K562 (cell line): ENCODE measurements around the gene NDOR1. TPM values are rescaled to one million over a fixed set of nuclear protein-coding genes. Genes with fewer than 3 reads are reported as not detected.

Experiments
- ATAC-seq: fragments of 200-7000 bp; cut with Tn5 transposase; 3 replicates; pipeline ENCODE4 v1.9.1; 2020; ENCODE audit warnings: moderate library complexity
- BruUV-seq: library from RNA; stranded (reverse); fragments of 400-500 nt; replicated peaks from 2 replicates; lab custom pipeline; 2021; lab: Mats Ljungman, UMichigan
- CTCF ChIA-PET: fragments of 300-600 bp; formaldehyde crosslinking; extraction: SDS; loops from one replicate; lab custom pipeline; 2021; ENCODE audit warnings: low intra/inter-chr PET ratio; lab: Yijun Ruan, JAX
- POLR2A ChIA-PET: fragments of 300-600, 350-650 bp; sonication (Branson Sonifier 250); formaldehyde crosslinking; extraction: SDS; loops from one replicate; lab custom pipeline; 2021; ENCODE audit warnings: antibody characterized with exemption, inconsistent platforms; lab: Yijun Ruan, JAX
- DNase-seq, 4 experiments: peaks; one replicate each; pipeline versions ENCODE4 v3.0.0 to v3.0.0-alpha.2; 2011 to 2018; ENCODE audit warnings: low spot score in 3 of 4, mixed read lengths in 3 of 4; ENCODE audit errors: extremely low read depth in 1 of 4
- FAIRE-seq: peaks from 2 replicates; lab custom pipeline; 2011; peaks lifted over from hg19 to GRCh38; lab: Jason Lieb, UNC
- H2AFZ ChIP-seq: 2 replicates; pipeline ENCODE4 v1.6.0; 2011; ENCODE audit warnings: low read depth, low read length, control low read depth, inconsistent platforms
- H3K27ac ChIP-seq: fragments of 200-600 bp; 3 replicates; pipeline ENCODE4 v1.8.0; 2011; ENCODE audit warnings: low read depth, mild to moderate bottlenecking, control low read depth, inconsistent platforms, low read length, moderate library complexity, mixed read lengths; ENCODE audit errors: extremely low read depth
- H3K27me3 ChIP-seq, 2 experiments: fragments of 300-600 bp in 1 of 2; 2 replicates in 1 of 2; 3 replicates in 1 of 2; pipeline versions ENCODE4 v1.6.0 to v1.8.0; 2011; ENCODE audit warnings: inconsistent platforms in 2 of 2, low read length in 2 of 2, mild to moderate bottlenecking in 1 of 2, mixed read lengths in 1 of 2, moderate library complexity in 1 of 2; ENCODE audit not compliant: control insufficient read depth in 2 of 2, insufficient read depth in 2 of 2
- H3K36me3 ChIP-seq: fragments of 300-600 bp; 3 replicates; pipeline ENCODE4 v1.8.0; 2011; ENCODE audit warnings: mild to moderate bottlenecking, low read length, inconsistent platforms; ENCODE audit not compliant: control insufficient read depth, insufficient read depth
- H3K4me1 ChIP-seq, 2 experiments: fragments of 200-600 bp in 1 of 2; replicated peaks in 1 of 2; 2 replicates in 1 of 2; 3 replicates in 1 of 2; pipeline versions ENCODE4 v1.5.1 to v1.8.0; 2011; ENCODE audit warnings: inconsistent platforms in 2 of 2, low read length in 2 of 2, mild to moderate bottlenecking in 1 of 2, mixed read lengths in 1 of 2, moderate library complexity in 1 of 2; ENCODE audit not compliant: control insufficient read depth in 2 of 2, insufficient read depth in 2 of 2
- H3K4me2 ChIP-seq: 2 replicates; pipeline ENCODE4 v1.6.1; 2011; ENCODE audit warnings: low read length, control low read depth, inconsistent platforms, mixed read lengths; ENCODE audit not compliant: insufficient read depth
- H3K4me3 ChIP-seq: fragments of 200-600 bp; sonication (generic), shearing (Covaris generic); 2 replicates; pipeline ENCODE4 v1.5.1; 2016; ENCODE audit warnings: control low read depth, inconsistent platforms
- H3K79me2 ChIP-seq: fragments of 200-600 bp; 3 replicates; pipeline ENCODE4 v1.8.0; 2011; ENCODE audit warnings: low read length, inconsistent platforms; ENCODE audit not compliant: control insufficient read depth, insufficient read depth
- H3K9ac ChIP-seq, 2 experiments: 2 replicates each; pipeline versions ENCODE4 v1.6.0 to v1.6.1; 2011; ENCODE audit warnings: low read depth in 2 of 2, low read length in 2 of 2, control low read depth in 1 of 2, inconsistent platforms in 1 of 2, mild to moderate bottlenecking in 1 of 2, mixed read lengths in 1 of 2; ENCODE audit not compliant: insufficient read depth in 1 of 2
- H3K9me1 ChIP-seq: one replicate; pipeline ENCODE4 v1.6.0; 2011; ENCODE audit warnings: inconsistent platforms, mild to moderate bottlenecking, low read length, moderate library complexity; ENCODE audit not compliant: control insufficient read depth, insufficient read depth
- H3K9me3 ChIP-seq: replicated peaks from 2 replicates; pipeline ENCODE4 v1.5.1; 2011; ENCODE audit warnings: low read depth, low read length, inconsistent platforms; ENCODE audit not compliant: control insufficient read depth, insufficient read depth
- H4K20me1 ChIP-seq: replicated peaks from 2 replicates; pipeline ENCODE4 v1.6.1; 2011; ENCODE audit warnings: low read length, inconsistent platforms, mixed read lengths; ENCODE audit not compliant: control insufficient read depth, insufficient read depth
- GABPB2 ChIP-seq: fragments of 250-450 bp; sonication (Bioruptor Pico); conservative IDR thresholded peaks from 2 replicates; pipeline ENCODE4 v1.5.1; 2021; ENCODE audit warnings: mild to moderate bottlenecking
- KDM5B ChIP-seq: fragments of 200-600 bp; sonication (generic); IDR thresholded peaks from 2 replicates; pipeline ENCODE4 v1.6.1; 2012; ENCODE audit warnings: low read depth, mild to moderate bottlenecking, moderate library complexity, low read length, control low read depth, inconsistent platforms; ENCODE audit not compliant: insufficient replicate concordance
- MAZ ChIP-seq, 2 experiments: fragments of 450-650 bp in 1 of 2; sonication (generic) in 1 of 2; formaldehyde crosslinking; IDR thresholded peaks in 1 of 2; conservative IDR thresholded peaks in 1 of 2; 2 replicates each; pipeline versions ENCODE4 v1.4.0 to v1.5.0; 2020; ENCODE audit warnings: mild to moderate bottlenecking in 1 of 2, missing genetic modification reagents in 1 of 2
- PHF20 ChIP-seq: fragments of 450-650 bp; IDR thresholded peaks from 2 replicates; pipeline ENCODE4 v1.6.1; 2018; ENCODE audit not compliant: partially characterized antibody
- PRPF4 ChIP-seq: fragments of 200-400 bp; formaldehyde crosslinking; IDR thresholded peaks from one replicate; pipeline ENCODE4 v1.6.1; 2017; ENCODE audit warnings: low read length, low read depth, mild to moderate bottlenecking; ENCODE audit not compliant: insufficient read depth, poor library complexity, severe bottlenecking
- RB1 ChIP-seq: fragments of 450-650 bp; IDR thresholded peaks from 2 replicates; pipeline ENCODE4 v1.6.1; 2017; ENCODE audit warnings: low read depth, mild to moderate bottlenecking
- TCF15 ChIP-seq: fragments of 250-450 bp; sonication (Bioruptor Pico); IDR thresholded peaks from 2 replicates; pipeline ENCODE4 v1.8.0; 2022; ENCODE audit warnings: moderate library complexity, mild to moderate bottlenecking, inconsistent platforms
- ZBTB7A ChIP-seq: IDR thresholded peaks from 2 replicates; pipeline ENCODE4 v1.6.1; 2011; ENCODE audit warnings: low read depth, mild to moderate bottlenecking, low read length, moderate library complexity, borderline replicate concordance; ENCODE audit not compliant: control insufficient read depth
- ZNF263 ChIP-seq: sonication (generic); formaldehyde crosslinking; IDR thresholded peaks from 2 replicates; pipeline ENCODE4 v1.8.0; 2022; ENCODE audit warnings: mild to moderate bottlenecking, missing genetic modification reagents, borderline replicate concordance
- WGBS: fragments of 100-300 bp; shearing (Covaris generic); methylation state at CpG from one replicate; pipeline ENCODE4 v1.1.6; 2016; ENCODE audit warnings: low coverage, mixed read lengths; ENCODE audit not compliant: insufficient coverage; ENCODE audit errors: missing lambda C conversion rate; 5-methylcytosine and 5-hydroxymethylcytosine counted together
- in situ Hi-C: fragments of 300-500 bp; cut with MboI; formaldehyde crosslinking; loops from 4 replicates; pipeline ENCODE4 v1.15.0; 2018; ENCODE audit warnings: inconsistent platforms, mixed read lengths
- intact Hi-C: fragments of 100-400 bp; cut with micrococcal nuclease; formaldehyde crosslinking; loops from 2 replicates; pipeline ENCODE4 v1.14.2; 2022
- polyA plus RNA-seq, 8 experiments: library from polyadenylated mRNA; depleted of rRNA in 4 of 8; stranded (reverse) in 5 of 8; unstranded in 3 of 8; fragments of >200 nt; fragmentation: Nextera tagmentation in 2 of 8; fragmentation: Illumina TruSeq in 1 of 8; extraction: Ambion mirVana in 2 of 8; extraction: Trizol in 1 of 8; gene quantifications; 2 replicates each; pipeline versions ENCODE4 v1.2.1 to v1.2.3, GENCODE V29; 2011 to 2014; ENCODE audit warnings: inconsistent platforms in 1 of 8, missing spikeins in 1 of 8
- total RNA-seq, 7 experiments: library from RNA; depleted of rRNA in 6 of 7; stranded (reverse); fragments of >200 nt in 6 of 7; fragmentation: Illumina TruSeq in 2 of 7; extraction: Trizol in 2 of 7; gene quantifications; 2 replicates each; pipeline versions ENCODE4 v1.2.1 to v1.2.3, GENCODE V29; 2011 to 2021; ENCODE audit warnings: low replicate concordance in 1 of 7

NDOR1 gene
- total and polyA plus RNA-seq, 9 of the 15 experiments (the other 6 are each of a cell fraction or from before 2014, with no cell fraction given) = 0.06 to 36.9 (median 6.9) TPM

GRCh38 chr9:137199411-137200121 lies 5.9 kb upstream of the NDOR1 start:
- H4K20me1 ChIP-seq = peaks cover 5% of the 10 kb centered on the region
- TSS peak; percentile 10 for BruUV-seq
- peak overlapping the region in 1 of 2 experiments; percentile 89; a peak in 3 of 4 replicates for H3K9ac ChIP-seq
- peak overlapping the region; percentile 37 for H3K4me3 ChIP-seq
- peak in 1 of 4 experiments; percentile 7 for DNase-seq
- TF ChIP-seq PHF20 (no peak), MAZ (CRISPR knock-in tag; conservative IDR thresholded peaks at IDR 0.05 in 1 of 2, IDR thresholded peaks at IDR 0.05 in 1 of 2) (0 out of 4 replicates have a peak, but pooled peaks of 1 of the 2 experiments have one; percentile 17), GABPB2 (CRISPR knock-in tag) (no peak), PRPF4 (no peak), RB1 (0 out of 2 replicates have a peak, but pooled peaks have one; percentile 13), TCF15 (CRISPR knock-in tag) (no peak), ZNF263 (CRISPR knock-in tag) (peak; percentile 84), KDM5B (peak; percentile 53), ZBTB7A (peak; percentile 22; the same call in 1 of the 2 replicates)
- TF ChIP-seq, all 486 proteins: peak for 5
- Histone ChIP-seq H3K36me3 (peaks cover 16% of the 10 kb centered on the region; the same call in 2 of the 3 replicates), H3K27me3 (no peaks in the 10 kb centered on the region), H3K79me2 (peaks cover 72% of the 10 kb centered on the region), H2AFZ (no peak overlapping the region), H3K9me1 (peaks cover 3% of the 10 kb centered on the region), H3K4me2 (peak overlapping the region; percentile 44), H3K27ac (no peak overlapping the region; the same call in 2 of the 3 replicates), H3K9me3 (no peaks in the 10 kb centered on the region), H3K4me1 (peaks cover 30 to 86% of the 10 kb centered on the region in 2 experiments)
- CTCF ChIA-PET = no interaction called here
- ATAC-seq (no peak), FAIRE-seq (no peak)
- in situ Hi-C loops = no loop called here
- intact Hi-C loops = loop anchor here (2.0 kb wide), 1 partner anchor 19 kb away; no protein-coding TSS in a partner anchor
- POLR2A ChIA-PET = interaction anchor here (0.6 to 3.2 kb wide), 4 partner anchors 10 to 49 kb away, joined by 3 to 26 read pairs (median 4); partner anchors contain the start of genes ANAPC2 and SSNA1
- 31% methylated on average over 33 of the region's 51 CpGs for WGBS
